Epithelial cell of proximal tubule (primary cell): ENCODE data around the gene LRRC61. TPM values are rescaled to one million over a fixed set of nuclear protein-coding genes. Genes with fewer than 3 reads are reported as not detected.

Experiments
- DNase-seq: peaks from one replicate; pipeline ENCODE4 v3.0.0-alpha.2; 2011; ENCODE audit warnings: low read depth
- H3K4me3 ChIP-seq: 2 replicates; pipeline ENCODE4 v1.5.1; 2011; ENCODE audit warnings: low read depth, mild to moderate bottlenecking, low read length
- total RNA-seq: library from RNA; depleted of rRNA; stranded (reverse); fragments of >200 nt; gene quantifications from 2 replicates; pipeline ENCODE4 v1.2.3, GENCODE V29; 2015
- TF ChIP-seq, protein P1 (sequence below): conservative IDR thresholded peaks from 2 replicates; pipeline ENCODE4 v1.5.1; 2012; ENCODE audit warnings: low read depth, mild to moderate bottlenecking, low read length

LRRC61 gene
- total RNA-seq, 1 donor from 2014 or later = 60.3 TPM

DNA sequence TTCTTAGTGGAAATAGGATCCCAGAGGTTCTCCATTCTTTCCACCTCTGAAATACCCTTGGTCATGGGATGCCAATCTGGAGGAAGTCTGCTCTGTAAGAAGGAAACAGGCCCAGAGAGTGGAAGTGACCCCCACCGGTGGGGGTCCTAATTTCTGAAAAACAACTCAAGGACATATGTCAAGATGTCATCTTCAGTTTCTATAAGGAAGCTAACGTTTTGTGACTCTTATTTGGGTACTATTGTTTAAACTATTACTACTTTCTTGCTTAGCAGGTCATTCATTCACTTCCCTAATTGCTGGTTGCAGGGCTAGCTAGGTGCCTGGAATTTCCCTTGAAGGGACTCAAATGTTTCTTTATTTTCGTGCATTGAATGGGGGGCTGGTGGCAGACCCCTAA lies 54.0 kb downstream of the LRRC61 start:
- no peak for DNase-seq
- TF ChIP-seq, protein P1, sequence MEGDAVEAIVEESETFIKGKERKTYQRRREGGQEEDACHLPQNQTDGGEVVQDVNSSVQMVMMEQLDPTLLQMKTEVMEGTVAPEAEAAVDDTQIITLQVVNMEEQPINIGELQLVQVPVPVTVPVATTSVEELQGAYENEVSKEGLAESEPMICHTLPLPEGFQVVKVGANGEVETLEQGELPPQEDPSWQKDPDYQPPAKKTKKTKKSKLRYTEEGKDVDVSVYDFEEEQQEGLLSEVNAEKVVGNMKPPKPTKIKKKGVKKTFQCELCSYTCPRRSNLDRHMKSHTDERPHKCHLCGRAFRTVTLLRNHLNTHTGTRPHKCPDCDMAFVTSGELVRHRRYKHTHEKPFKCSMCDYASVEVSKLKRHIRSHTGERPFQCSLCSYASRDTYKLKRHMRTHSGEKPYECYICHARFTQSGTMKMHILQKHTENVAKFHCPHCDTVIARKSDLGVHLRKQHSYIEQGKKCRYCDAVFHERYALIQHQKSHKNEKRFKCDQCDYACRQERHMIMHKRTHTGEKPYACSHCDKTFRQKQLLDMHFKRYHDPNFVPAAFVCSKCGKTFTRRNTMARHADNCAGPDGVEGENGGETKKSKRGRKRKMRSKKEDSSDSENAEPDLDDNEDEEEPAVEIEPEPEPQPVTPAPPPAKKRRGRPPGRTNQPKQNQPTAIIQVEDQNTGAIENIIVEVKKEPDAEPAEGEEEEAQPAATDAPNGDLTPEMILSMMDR = no peak
- no peak overlapping the region for H3K4me3 ChIP-seq

DNA sequence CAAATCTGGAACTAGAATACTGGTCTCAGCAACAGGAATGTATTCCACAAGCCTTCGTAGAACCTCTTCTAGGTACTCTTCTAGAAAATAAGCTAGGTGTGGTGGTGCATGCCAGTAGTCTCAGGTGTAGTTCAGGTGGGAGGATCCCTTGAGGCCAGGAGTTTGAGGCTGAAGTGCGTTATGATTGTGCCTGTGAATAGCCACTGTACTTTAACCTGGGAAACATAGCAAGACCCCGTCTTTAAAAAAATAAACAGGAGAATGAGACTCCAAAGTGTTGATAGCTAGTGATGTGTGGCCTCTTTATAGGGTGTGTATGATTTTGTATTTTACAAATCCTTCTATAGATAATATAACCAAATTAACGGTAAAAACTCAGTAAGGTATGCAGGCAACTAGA lies 54.5 kb downstream of the LRRC61 start:
- no peak for DNase-seq
- no peak overlapping the region for H3K4me3 ChIP-seq
- TF ChIP-seq, protein P1 = no peak

DNA sequence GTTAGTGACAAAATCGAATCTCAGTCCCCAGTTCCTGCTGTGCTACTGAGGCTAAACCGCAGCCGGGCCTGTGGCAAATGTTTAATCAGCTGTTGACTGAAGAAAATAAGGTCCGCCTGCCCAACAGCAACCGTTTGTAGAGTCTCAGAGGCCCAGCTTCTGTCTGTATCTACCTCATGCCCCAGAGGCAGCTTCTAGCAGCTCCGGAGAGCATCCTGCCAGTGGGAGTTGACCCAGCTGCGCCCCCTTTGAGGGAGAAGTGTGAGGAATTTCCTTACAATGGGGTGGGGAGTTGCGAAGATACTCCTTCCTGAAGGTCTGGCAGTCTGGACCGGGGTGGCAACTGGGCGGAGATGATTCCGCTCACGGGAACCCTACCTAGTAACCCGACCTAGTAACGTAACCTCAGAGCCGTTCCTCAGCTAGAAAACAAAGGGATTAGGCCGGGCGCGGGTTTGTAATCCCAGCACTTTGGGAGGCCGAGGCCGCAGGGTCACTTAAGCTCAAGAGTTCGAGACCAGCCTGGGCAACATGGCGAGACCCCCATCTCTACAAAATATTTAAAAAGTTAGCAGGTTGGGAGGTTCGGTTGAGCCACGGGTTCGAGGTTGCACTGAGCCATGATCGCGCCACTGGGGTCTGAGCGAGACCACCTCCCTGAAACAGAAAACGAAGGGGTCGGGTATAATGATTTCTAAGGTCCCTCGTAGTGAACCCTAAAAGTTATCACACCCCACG lies 55.1 kb downstream of the LRRC61 start:
- peak overlapping the region; percentile 89 for H3K4me3 ChIP-seq
- TF ChIP-seq, protein P1 = peak; percentile 31
- DNase-seq = no peak

DNA sequence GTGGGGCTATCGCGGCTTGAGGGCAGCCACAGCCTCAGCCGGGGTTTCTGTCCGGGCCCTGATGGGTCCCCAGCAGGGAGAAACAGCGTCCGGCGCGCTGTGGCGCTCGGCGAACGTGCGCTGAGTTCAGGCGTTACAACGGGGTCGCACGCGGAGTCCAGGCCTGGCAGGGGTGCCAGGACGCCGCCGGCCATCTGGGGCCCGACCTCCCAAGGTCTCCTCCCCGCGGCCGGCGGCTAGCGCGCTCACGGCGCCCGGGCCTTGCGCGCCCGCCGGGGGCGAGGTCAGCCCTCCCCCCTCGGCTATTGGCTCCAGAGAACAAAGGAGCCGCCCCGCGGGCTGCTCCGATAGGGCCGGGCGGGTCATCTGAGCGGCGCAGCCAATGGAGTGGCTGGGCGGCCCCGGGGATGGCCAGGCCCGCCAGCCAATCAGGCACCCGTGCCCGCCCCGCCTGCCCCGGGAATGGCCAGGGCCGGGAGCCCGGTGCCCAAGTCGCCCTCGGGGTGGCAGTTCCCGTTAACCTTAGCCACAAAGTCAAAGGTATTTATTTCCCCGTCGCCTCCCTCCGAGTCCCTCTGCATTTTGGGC lies 55.8 kb downstream of the LRRC61 start, which contains the start of gene ZNF775:
Gene ZNF775 (plus strand): TSS at position 478 of the 588 bp plus-strand sequence. CDS start 9,141 bp downstream, outside the sequence.
- TF ChIP-seq, protein P1 = no peak
- H3K4me3 ChIP-seq = peak within 1 kb of the TSS; percentile 89
- DNase-seq = no peak

DNA sequence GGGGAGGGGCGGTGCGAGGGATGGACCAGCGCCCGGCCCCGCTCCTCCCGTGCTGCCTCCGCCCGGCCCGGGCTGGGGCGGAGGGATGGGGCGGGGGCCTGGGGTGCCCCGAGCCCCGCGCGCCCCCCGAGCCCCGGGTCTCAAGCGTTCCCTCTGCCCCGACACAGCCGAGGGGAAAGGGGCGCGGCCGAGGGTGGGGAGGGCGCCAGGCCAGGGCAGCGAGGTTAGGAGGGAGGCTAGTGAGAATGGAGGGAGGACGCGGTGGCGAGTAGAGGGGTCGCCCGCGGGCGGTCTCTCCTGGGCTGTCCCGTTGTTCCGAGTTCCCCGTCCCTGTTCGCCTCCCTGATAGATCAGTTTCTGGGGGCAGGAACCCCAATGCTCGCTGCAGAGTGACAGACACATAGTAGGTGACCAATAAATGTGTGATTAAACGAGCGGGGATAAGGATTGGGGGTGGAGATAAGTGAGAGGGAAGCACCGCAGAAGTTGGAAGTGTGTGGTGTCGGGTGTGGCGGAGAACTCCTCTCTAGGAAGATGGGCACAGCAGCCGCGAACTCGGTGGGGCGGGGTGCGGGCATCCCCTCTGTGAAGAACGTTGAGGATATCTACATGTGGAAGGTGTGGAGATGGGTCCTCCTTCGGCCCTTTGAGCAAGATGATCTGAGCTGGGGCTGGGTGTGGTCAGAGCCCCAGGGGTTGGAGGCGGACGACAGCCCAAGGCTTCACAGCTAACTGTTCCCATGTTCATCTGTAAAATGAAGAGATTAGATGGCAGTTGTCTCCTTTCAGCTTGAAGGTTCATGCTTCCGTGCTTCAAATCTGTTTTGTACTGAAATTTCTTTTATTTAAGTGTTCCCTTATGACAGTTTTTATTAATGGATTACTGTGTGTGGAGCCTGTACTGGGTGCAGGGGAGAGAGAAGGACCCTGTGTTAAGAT lies 56.6 kb downstream of the LRRC61 start:
- H3K4me3 ChIP-seq = peak overlapping the region; percentile 89
- TF ChIP-seq, protein P1 = no peak
- no peak for DNase-seq

DNA sequence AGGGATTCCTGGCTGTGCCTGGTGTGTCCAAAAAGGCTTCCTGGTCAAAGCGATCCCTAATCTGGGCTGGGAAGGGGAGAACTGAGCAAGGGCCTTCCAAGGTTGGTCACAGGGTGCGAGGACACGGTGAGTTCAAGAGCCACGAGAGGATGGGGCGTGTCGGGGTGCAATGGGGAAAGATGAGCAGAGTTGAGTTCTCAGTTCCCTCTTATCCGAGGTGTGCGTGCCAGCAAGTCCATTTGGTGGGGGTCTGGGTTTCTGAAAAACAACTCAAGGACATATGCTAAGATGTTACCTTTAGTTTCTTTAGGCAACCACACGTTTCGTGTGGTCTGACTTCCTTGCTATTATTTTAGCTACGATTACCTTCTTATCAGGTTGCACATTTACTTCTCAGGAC lies 57.3 kb downstream of the LRRC61 start:
- H3K4me3 ChIP-seq = peak overlapping the region; percentile 89
- TF ChIP-seq, protein P1 = no peak
- DNase-seq = no peak
